Dedifferentiated amniotic fluid mesenchymal stem cell (primary cell): ENCODE measurements around the gene GPATCH2L.

Experiments
- DNase-seq: peaks from one replicate; pipeline ENCODE4 v3.0.0-alpha.2; 2016; ENCODE audit errors: extremely low spot score

The GPATCH2L gene

DNA sequence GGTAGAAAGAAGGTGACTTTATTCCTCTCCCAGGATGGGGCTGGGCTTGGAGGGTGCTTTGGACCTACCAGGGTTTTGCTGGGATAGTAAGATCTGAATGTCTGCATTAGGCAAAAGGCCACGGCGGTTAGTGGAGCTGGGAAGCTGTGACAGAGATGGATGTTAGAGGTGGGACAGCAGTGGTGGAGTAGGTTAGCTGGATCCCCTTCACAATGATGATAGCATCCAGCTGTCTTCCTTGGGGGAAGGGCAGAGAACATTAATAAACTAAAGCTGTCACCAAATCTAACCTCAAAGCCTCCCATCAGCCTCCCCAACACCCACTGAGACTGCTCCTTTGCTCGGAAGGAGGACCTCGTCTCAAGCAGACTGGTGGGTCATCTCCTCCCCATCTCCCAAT lies 104.8 kb downstream of the GPATCH2L start:
- DNase-seq, result no peak

DNA sequence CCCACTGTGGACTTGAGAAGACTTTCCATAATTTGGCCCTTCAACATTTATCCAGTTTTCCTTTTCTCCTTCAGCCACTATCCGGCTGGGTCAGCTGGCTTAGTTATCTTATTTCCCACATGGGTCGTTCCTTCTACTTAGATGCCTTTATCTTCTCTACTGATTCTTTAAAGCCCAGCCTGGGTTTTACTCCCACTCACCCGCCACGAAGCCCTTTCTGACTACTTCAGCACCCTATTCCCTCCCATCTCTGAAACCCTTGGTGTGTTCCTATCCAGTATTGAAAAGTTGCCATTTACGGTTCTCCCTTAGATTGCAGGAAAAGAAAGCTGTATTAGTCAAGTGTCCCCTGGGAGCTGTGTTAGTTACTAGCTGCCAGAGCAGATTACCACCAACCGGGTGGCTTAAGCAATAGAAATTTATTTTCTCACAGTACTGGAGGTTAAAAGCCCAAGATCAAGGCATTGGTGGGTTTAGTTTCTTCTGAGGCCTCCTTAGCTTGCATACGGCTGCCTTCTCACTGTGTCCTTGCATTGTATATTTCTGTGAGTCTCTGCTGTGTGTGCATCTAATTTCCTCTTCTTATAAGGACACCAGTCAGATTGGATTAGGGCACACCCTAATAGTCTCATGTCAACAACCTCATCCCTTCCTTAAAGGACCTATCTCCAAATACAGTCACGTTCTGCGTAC lies 105.5 kb downstream of the GPATCH2L start:
- DNase-seq, result no peak

DNA sequence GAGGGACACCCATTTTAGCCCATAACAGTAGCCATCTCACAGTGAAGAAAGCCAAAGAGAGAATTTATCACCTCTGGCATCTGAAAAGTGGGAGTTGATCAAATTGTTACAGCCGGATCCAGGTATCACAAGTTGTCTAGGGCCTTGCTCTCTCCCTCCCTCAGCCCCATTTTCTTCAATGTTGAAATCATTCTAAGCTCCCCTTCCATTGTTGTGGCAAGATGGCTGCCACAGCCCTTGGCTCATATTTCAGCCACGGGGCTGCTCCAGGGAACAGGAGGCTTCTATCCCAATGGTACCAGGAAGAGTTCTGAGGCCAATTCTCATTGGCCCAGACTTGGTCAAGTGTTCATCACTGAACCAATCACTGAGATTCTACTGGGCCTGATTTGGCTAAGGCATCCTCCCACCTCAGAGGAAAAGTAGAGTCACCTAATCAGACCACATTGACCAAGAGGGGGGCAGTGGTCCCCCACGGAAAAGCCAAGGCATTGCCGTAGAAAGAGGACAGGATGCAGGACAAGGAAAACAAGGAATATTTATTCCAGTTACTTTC lies 106.2 kb downstream of the GPATCH2L start:
- no peak for DNase-seq

DNA sequence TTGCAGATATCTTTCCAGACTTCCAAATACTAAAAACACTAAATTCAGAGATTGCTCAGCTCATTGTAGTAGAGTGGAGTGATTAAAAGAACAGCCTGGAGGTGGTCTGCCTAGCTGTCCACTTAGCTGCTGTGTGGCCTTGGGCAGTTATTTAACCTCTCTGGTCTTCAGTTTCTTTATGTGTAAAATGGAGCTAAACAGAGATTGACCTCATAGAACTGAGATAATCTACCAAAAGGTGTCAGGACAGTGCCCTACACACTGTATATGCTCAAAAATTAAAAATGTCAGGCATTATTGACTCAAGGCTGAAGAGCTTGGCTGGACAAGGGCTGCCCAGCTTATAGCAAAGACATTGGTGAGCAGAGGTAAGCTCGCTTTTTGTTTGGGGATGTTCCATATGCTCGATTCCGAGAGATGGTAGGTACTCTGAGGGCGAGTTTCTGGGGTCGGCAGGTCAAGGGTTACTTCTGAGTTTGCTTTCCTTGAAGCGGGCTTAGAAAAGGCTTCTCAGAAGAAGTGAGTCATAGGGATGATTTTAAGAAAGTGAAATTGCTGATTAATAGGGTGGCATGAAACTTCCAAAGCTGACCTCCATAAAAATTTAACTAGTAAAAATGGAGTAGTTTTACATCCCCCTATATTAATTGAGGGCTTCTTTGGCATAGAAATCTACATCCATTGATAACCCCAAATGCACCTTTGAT lies 107.5 kb downstream of the GPATCH2L start:
- no peak for DNase-seq

DNA sequence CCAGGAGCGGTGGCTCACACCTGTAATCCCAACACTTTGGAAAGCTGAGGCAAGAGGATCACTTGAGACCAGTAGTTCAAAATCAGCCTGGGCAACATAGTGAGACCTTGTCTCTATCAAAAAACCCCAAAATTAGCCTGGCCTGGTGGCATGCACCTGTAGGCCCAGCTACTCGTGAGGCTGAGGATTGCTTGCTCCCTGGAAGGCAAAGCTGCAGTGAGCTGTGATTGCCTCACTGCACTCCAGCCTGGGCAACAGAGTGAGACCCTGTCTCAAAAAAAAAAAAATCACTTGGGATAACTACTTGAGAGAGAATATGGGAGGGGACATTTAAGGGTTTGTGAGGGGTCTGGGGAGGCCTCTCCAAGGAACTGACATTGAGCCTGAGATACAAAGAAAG lies 109.0 kb downstream of the GPATCH2L start:
- no peak for DNase-seq

DNA sequence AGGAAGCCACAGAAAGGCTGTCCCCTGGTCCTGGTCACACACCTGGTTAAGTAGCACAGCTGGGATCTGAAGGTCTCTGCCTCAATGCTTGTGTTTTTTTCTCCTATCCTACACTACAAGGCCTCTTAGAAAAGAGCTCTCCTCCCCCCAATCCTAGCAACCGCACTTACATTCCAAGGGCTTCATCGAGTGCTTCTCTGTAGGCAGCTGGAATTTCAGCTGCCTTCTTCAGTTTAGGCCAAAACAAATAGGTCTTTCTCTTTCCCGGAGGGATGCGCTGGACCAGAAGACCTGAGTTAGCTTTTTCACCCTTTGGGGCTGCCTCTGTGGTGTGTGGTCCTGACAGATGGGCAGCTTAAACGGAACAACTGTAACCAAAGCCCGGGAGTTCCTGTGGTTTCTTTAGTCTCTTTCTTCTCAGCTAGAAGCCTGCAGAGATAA lies 109.7 kb downstream of the GPATCH2L start:
- no peak for DNase-seq

DNA sequence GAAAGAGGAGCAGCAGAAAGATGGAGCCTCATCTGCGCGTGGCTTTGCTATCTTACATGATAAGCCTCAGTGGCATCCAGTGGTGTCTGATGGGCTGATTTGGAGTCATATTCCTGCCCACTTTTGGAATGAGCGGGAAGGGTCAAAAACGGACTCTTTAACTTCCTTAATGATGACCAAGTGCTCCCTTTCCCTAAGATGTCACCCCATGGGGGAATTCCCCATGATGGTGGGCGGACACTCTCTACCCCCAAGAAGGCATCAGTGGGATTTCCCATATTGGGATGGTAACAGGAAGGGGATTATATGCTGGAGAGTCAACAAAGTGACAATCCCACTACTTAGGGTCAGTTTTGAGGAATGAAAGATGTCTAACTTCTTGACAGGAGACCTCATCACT lies 110.9 kb downstream of the GPATCH2L start:
- DNase-seq, result no peak
